ENCODE data around the gene SRA1. TPM values are rescaled to one million over a fixed set of nuclear protein-coding genes. Genes with fewer than 3 reads are reported as not detected.

The SRA1 gene
- total RNA-seq, 1 donor from 2014 or later, result 16.9 TPM

GRCh38 chr5:140571105-140571504 is 13.8 kb upstream of the SRA1 start:
- Histone ChIP-seq H3K9me3 (ENCODE audit: low read depth) (no peaks in the 10 kb centered on the region), H3K9ac (no peak overlapping the region), H3K4me2 (no peak overlapping the region), H3K27me3 (no peaks in the 10 kb centered on the region), H3K27ac (no peak overlapping the region), H3F3A (ENCODE audit: low read depth) (no peaks in the 10 kb centered on the region), H3K36me3 (no peaks in the 10 kb centered on the region), H3K79me2 (ENCODE audit: low read depth) (peaks cover 4% of the 10 kb centered on the region), H2AFZ (replicated peaks) (no peak overlapping the region), H3K4me1 (no peaks in the 10 kb centered on the region), H3K4me3 (no peak overlapping the region), H4K20me1 (ENCODE audit: low read depth) (no peaks in the 10 kb centered on the region)
- H3K9me3 Mint-ChIP-seq, result no peaks in the 10 kb centered on the region
- no peak overlapping the region for H3K4me3 Mint-ChIP-seq
- no peak for DNase-seq (ENCODE audit: low spot score)
- H3K36me3 Mint-ChIP-seq, result peaks cover 8% of the 10 kb centered on the region
- H3K27ac Mint-ChIP-seq, result peak overlapping the region; percentile 87
- peaks cover under 1% of the 10 kb centered on the region for H3K4me1 Mint-ChIP-seq
- TF ChIP-seq, protein P1, sequence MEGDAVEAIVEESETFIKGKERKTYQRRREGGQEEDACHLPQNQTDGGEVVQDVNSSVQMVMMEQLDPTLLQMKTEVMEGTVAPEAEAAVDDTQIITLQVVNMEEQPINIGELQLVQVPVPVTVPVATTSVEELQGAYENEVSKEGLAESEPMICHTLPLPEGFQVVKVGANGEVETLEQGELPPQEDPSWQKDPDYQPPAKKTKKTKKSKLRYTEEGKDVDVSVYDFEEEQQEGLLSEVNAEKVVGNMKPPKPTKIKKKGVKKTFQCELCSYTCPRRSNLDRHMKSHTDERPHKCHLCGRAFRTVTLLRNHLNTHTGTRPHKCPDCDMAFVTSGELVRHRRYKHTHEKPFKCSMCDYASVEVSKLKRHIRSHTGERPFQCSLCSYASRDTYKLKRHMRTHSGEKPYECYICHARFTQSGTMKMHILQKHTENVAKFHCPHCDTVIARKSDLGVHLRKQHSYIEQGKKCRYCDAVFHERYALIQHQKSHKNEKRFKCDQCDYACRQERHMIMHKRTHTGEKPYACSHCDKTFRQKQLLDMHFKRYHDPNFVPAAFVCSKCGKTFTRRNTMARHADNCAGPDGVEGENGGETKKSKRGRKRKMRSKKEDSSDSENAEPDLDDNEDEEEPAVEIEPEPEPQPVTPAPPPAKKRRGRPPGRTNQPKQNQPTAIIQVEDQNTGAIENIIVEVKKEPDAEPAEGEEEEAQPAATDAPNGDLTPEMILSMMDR (IDR thresholded peaks at IDR 0.05), result no peak
- no peak for TF ChIP-seq EZH2 (IDR thresholded peaks at IDR 0.05)
- TF ChIP-seq EZH2phosphoT487 (IDR thresholded peaks at IDR 0.05), result no peak
- peaks cover 6% of the 10 kb centered on the region for H3K27me3 Mint-ChIP-seq (ENCODE audit: insufficient read depth, low read depth)

- H2AFZ ChIP-seq (replicated peaks), result no peak overlapping the region
- Mint-ChIP-seq H3K4me1 (peaks cover 5% of the 10 kb centered on the region), H3K36me3 (peaks cover 11% of the 10 kb centered on the region), H3K27ac (no peak overlapping the region), H3K4me3 (no peak overlapping the region), H3K9me3 (no peaks in the 10 kb centered on the region), H3K27me3 (ENCODE audit: insufficient read depth, low read depth) (peaks cover 8% of the 10 kb centered on the region)
- peaks cover 5% of the 10 kb centered on the region for H3K4me1 ChIP-seq
- H3F3A ChIP-seq (ENCODE audit: low read depth), result no peaks in the 10 kb centered on the region
- H3K4me3 ChIP-seq, result no peak overlapping the region
- no peak for DNase-seq (ENCODE audit: low spot score)
- H3K4me2 ChIP-seq, result no peak overlapping the region
- H3K9ac ChIP-seq, result no peak overlapping the region
- no peaks in the 10 kb centered on the region for H3K9me3 ChIP-seq (ENCODE audit: low read depth)
- H3K79me2 ChIP-seq (ENCODE audit: low read depth), result peaks cover 10% of the 10 kb centered on the region
- H3K36me3 ChIP-seq, result no peaks in the 10 kb centered on the region
- TF ChIP-seq EZH2phosphoT487 (IDR thresholded peaks at IDR 0.05) (no peak), EZH2 (IDR thresholded peaks at IDR 0.05) (no peak)
- TF ChIP-seq, protein P1 (IDR thresholded peaks at IDR 0.05), result no peak
- H3K27ac ChIP-seq, result no peak overlapping the region
- H4K20me1 ChIP-seq (ENCODE audit: low read depth), result no peaks in the 10 kb centered on the region
- H3K27me3 ChIP-seq, result no peaks in the 10 kb centered on the region
These were observed 13.2 kb upstream of the SRA1 start for GRCh38 chr5:140570488-140570887.

- no peaks in the 10 kb centered on the region for H4K20me1 ChIP-seq (ENCODE audit: low read depth)
- H3K27me3 Mint-ChIP-seq (ENCODE audit: insufficient read depth, low read depth), result peaks cover 8% of the 10 kb centered on the region
- H3K36me3 Mint-ChIP-seq, result peaks cover 11% of the 10 kb centered on the region
- H3K4me3 Mint-ChIP-seq, result no peak overlapping the region
- no peaks in the 10 kb centered on the region for H3K9me3 ChIP-seq (ENCODE audit: low read depth)
- peaks cover 8% of the 10 kb centered on the region for H3K4me1 Mint-ChIP-seq
- H3K79me2 ChIP-seq (ENCODE audit: low read depth), result peaks cover 14% of the 10 kb centered on the region
- DNase-seq (ENCODE audit: low spot score), result no peak
- no peaks in the 10 kb centered on the region for H3F3A ChIP-seq (ENCODE audit: low read depth)
- H3K9me3 Mint-ChIP-seq, result no peaks in the 10 kb centered on the region
- TF ChIP-seq, protein P1 (IDR thresholded peaks at IDR 0.05), result no peak
- no peak for TF ChIP-seq EZH2phosphoT487 (IDR thresholded peaks at IDR 0.05)
- TF ChIP-seq EZH2 (IDR thresholded peaks at IDR 0.05), result no peak
- no peak overlapping the region for H3K9ac ChIP-seq
- no peaks in the 10 kb centered on the region for H3K36me3 ChIP-seq
- H3K4me1 ChIP-seq, result peaks cover 7% of the 10 kb centered on the region
- no peak overlapping the region for H3K4me3 ChIP-seq
- no peak overlapping the region for H3K27ac Mint-ChIP-seq
- H3K27me3 ChIP-seq, result no peaks in the 10 kb centered on the region
- H3K27ac ChIP-seq, result no peak overlapping the region
- no peak overlapping the region for H2AFZ ChIP-seq (replicated peaks)
- H3K4me2 ChIP-seq, result no peak overlapping the region
These were observed 12.8 kb upstream of the SRA1 start for GRCh38 chr5:140570058-140570457.

Measured in neural progenitor cell (in vitro differentiated cells).